Trophoblast cell (in vitro differentiated cells and primary cell): ENCODE data around the gene PADI3.

ENCODE experiments used
- DNase-seq, 2 donors: peaks; one replicate each; pipeline ENCODE4 v3.0.0-alpha.2; 2016
- H2AFZ ChIP-seq: 2 replicates; pipeline ENCODE4 v1.6.1; 2013; ENCODE audit warnings: low read length, moderate library complexity, mild to moderate bottlenecking; ENCODE audit not compliant: insufficient read depth, poor library complexity
- H2AK5ac ChIP-seq: 2 replicates; pipeline ENCODE4 v1.6.1; 2013; ENCODE audit warnings: mild to moderate bottlenecking, low read length
- H2BK120ac ChIP-seq: 2 replicates; pipeline ENCODE4 v1.6.1; 2013; ENCODE audit warnings: low read length, mild to moderate bottlenecking, moderate library complexity; ENCODE audit not compliant: insufficient read depth, poor library complexity
- H2BK12ac ChIP-seq: 2 replicates; pipeline ENCODE4 v1.6.1; 2013; ENCODE audit warnings: mild to moderate bottlenecking, low read length, moderate library complexity
- H2BK5ac ChIP-seq: 2 replicates; pipeline ENCODE4 v1.6.1; 2013; ENCODE audit warnings: low read length, low read depth, moderate library complexity, mild to moderate bottlenecking; ENCODE audit not compliant: poor library complexity
- H3K14ac ChIP-seq: 2 replicates; pipeline ENCODE4 v1.6.1; 2013; ENCODE audit warnings: mild to moderate bottlenecking, low read length
- H3K18ac ChIP-seq: 2 replicates; pipeline ENCODE4 v1.6.1; 2013; ENCODE audit warnings: mild to moderate bottlenecking, low read length
- H3K23ac ChIP-seq: 2 replicates; pipeline ENCODE4 v1.6.1; 2013; ENCODE audit warnings: low read length
- H3K27ac ChIP-seq: 2 replicates; pipeline ENCODE4 v1.5.1; 2013; ENCODE audit warnings: low read depth, mild to moderate bottlenecking, inconsistent platforms, low read length, moderate library complexity
- H3K27me3 ChIP-seq: 2 replicates; pipeline ENCODE4 v1.6.1; 2013; ENCODE audit warnings: inconsistent platforms, mild to moderate bottlenecking, low read length, moderate library complexity; ENCODE audit not compliant: insufficient read depth
- H3K36me3 ChIP-seq, 2 experiments: 1 replicate in 1 of 2; 2 replicates in 1 of 2; pipeline ENCODE4 v1.6.1; 2013; ENCODE audit warnings: low read length in 2 of 2, mild to moderate bottlenecking in 2 of 2, moderate library complexity in 1 of 2; ENCODE audit not compliant: insufficient read depth in 2 of 2, control insufficient read depth in 1 of 2
- H3K4ac ChIP-seq: 2 replicates; pipeline ENCODE4 v1.6.1; 2013; ENCODE audit warnings: low read depth, mild to moderate bottlenecking, low read length, moderate library complexity
- H3K4me1 ChIP-seq, 2 experiments: 1 replicate in 1 of 2; 2 replicates in 1 of 2; pipeline ENCODE4 v1.6.1; 2013; ENCODE audit warnings: low read length in 2 of 2, mild to moderate bottlenecking in 2 of 2, moderate library complexity in 1 of 2; ENCODE audit not compliant: insufficient read depth in 2 of 2, control insufficient read depth in 1 of 2
- H3K4me2 ChIP-seq: 2 replicates; pipeline ENCODE4 v1.6.1; 2013; ENCODE audit warnings: inconsistent platforms, mild to moderate bottlenecking, low read length, moderate library complexity
- H3K4me3 ChIP-seq: 2 replicates; pipeline ENCODE4 v1.5.1; 2013; ENCODE audit warnings: mild to moderate bottlenecking, low read depth, low read length, inconsistent platforms
- H3K79me1 ChIP-seq: one replicate; pipeline ENCODE4 v1.6.1; 2013; ENCODE audit warnings: low read length
- H3K79me2 ChIP-seq: 2 replicates; pipeline ENCODE4 v1.6.1; 2013; ENCODE audit warnings: low read length, mild to moderate bottlenecking; ENCODE audit not compliant: control insufficient read depth, insufficient read depth, poor library complexity
- H3K9ac ChIP-seq: 2 replicates; pipeline ENCODE4 v1.6.1; 2013; ENCODE audit warnings: mild to moderate bottlenecking, low read length
- H3K9me3 ChIP-seq: 2 replicates; pipeline ENCODE4 v1.6.1; 2013; ENCODE audit warnings: low read depth, mild to moderate bottlenecking, control low read depth, inconsistent platforms, low read length; ENCODE audit not compliant: insufficient read depth
- H4K12ac ChIP-seq: 2 replicates; pipeline ENCODE4 v1.6.1; 2013; ENCODE audit warnings: low read depth, mild to moderate bottlenecking, low read length, moderate library complexity
- H4K8ac ChIP-seq: 2 replicates; pipeline ENCODE4 v1.6.1; 2013; ENCODE audit warnings: low read depth, mild to moderate bottlenecking, low read length, moderate library complexity
- H4K91ac ChIP-seq: one replicate; pipeline ENCODE4 v1.6.1; 2013; ENCODE audit warnings: low read depth, mild to moderate bottlenecking, low read length, moderate library complexity
- WGBS: extraction: QIAGEN DNeasy Blood & Tissue Kit; methylation state at CpG from one replicate; pipeline ENCODE4 v1.1.7; 2013; ENCODE audit warnings: missing lambda C conversion rate; ENCODE audit not compliant: insufficient read length, insufficient coverage; ENCODE audit errors: extremely low coverage; 5-methylcytosine and 5-hydroxymethylcytosine counted together

The PADI3 gene

GRCh38 chr1:17209430-17209829, 39.5 kb upstream of the PADI3 start:
- Histone ChIP-seq H3K14ac (no peak overlapping the region), H3K9ac (no peak overlapping the region), H3K27me3 (no peaks in the 10 kb centered on the region), H4K12ac (no peak overlapping the region), H3K18ac (no peak overlapping the region), H3K79me2 (no peaks in the 10 kb centered on the region), H2BK12ac (peak overlapping the region; percentile 1), H4K8ac (no peak overlapping the region), H3K4me1 (peaks cover 24 to 25% of the 10 kb centered on the region in 2 experiments), H3K36me3 (no peaks in the 10 kb centered on the region), H4K91ac (peak overlapping the region; percentile 11), H3K4ac (no peak overlapping the region), H3K23ac (no peak overlapping the region), H3K27ac (no peak overlapping the region), H3K79me1 (peaks cover 9% of the 10 kb centered on the region), H3K4me2 (no peak overlapping the region), H2AFZ (no peak overlapping the region), H2BK120ac (no peak overlapping the region), H3K4me3 (no peak overlapping the region), H3K9me3 (no peaks in the 10 kb centered on the region), H2AK5ac (no peak overlapping the region), H2BK5ac (no peak overlapping the region)
- no peak for DNase-seq
- no CpG with 5 or more reads among the region's 5 CpGs for WGBS

DNA sequence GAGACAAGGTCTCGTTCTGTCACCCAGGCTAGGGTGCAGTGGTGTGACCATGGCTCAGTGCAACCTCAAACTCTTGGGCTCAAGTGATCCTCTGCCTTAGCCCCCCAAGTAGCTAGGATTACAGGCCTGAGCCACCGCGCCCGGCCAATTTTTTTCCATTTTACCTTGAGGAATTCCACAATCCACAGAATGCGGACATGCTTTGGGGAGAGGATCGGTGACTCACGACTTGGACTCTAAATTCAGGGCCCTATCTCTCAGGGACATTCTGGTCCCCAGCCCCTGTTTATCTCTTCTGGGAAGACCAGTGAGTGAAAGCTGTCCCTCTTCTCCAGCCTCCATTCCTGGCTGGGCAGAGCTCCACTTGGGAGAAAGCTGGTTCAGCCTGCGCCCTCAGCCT, 38.7 kb upstream of the PADI3 start:
- Histone ChIP-seq H2AK5ac (no peak overlapping the region), H3K27ac (no peak overlapping the region), H3K14ac (no peak overlapping the region), H3K79me2 (no peaks in the 10 kb centered on the region), H3K36me3 (no peaks in the 10 kb centered on the region), H3K4me1 (peaks cover 24 to 25% of the 10 kb centered on the region in 2 experiments), H3K23ac (no peak overlapping the region), H3K9me3 (no peaks in the 10 kb centered on the region), H3K4me3 (no peak overlapping the region), H4K91ac (peak overlapping the region; percentile 55), H4K12ac (no peak overlapping the region), H3K18ac (no peak overlapping the region), H3K27me3 (no peaks in the 10 kb centered on the region), H3K4me2 (no peak overlapping the region), H2BK12ac (peak overlapping the region; percentile 5), H2BK120ac (no peak overlapping the region), H2BK5ac (no peak overlapping the region), H2AFZ (no peak overlapping the region), H4K8ac (no peak overlapping the region), H3K9ac (no peak overlapping the region), H3K4ac (no peak overlapping the region), H3K79me1 (peaks cover 9% of the 10 kb centered on the region)
- DNase-seq: peak; percentile 33 to 70
- WGBS: no CpG with 5 or more reads among the region's 8 CpGs

GRCh38 chr1:17211377-17211776, 37.5 kb upstream of the PADI3 start:
- Histone ChIP-seq H2BK5ac (no peak overlapping the region), H3K9me3 (no peaks in the 10 kb centered on the region), H3K79me2 (no peaks in the 10 kb centered on the region), H2BK12ac (no peak overlapping the region), H4K91ac (no peak overlapping the region), H4K12ac (no peak overlapping the region), H2BK120ac (no peak overlapping the region), H3K4ac (no peak overlapping the region), H3K79me1 (peaks cover 9% of the 10 kb centered on the region), H3K14ac (no peak overlapping the region), H3K4me3 (no peak overlapping the region), H3K9ac (no peak overlapping the region), H3K27ac (no peak overlapping the region), H3K27me3 (no peaks in the 10 kb centered on the region), H4K8ac (no peak overlapping the region), H3K18ac (no peak overlapping the region), H3K23ac (no peak overlapping the region), H2AK5ac (no peak overlapping the region), H2AFZ (no peak overlapping the region), H3K36me3 (no peaks in the 10 kb centered on the region), H3K4me2 (no peak overlapping the region), H3K4me1 (peaks cover 24 to 25% of the 10 kb centered on the region in 2 experiments)
- no peak for DNase-seq
- WGBS: no CpG with 5 or more reads among the region's 5 CpGs

- Histone ChIP-seq H4K91ac (no peak overlapping the region), H3K27me3 (no peaks in the 10 kb centered on the region), H2BK5ac (no peak overlapping the region), H3K79me2 (no peaks in the 10 kb centered on the region), H3K4ac (no peak overlapping the region), H2AFZ (no peak overlapping the region), H2AK5ac (peak overlapping the region; percentile 77), H3K36me3 (no peaks in the 10 kb centered on the region), H3K4me2 (no peak overlapping the region), H2BK12ac (peak overlapping the region; percentile 20), H4K8ac (no peak overlapping the region), H2BK120ac (no peak overlapping the region), H3K79me1 (peaks cover 9% of the 10 kb centered on the region), H3K23ac (no peak overlapping the region), H3K4me1 (peaks cover 24 to 25% of the 10 kb centered on the region in 2 experiments), H3K27ac (no peak overlapping the region), H3K14ac (no peak overlapping the region), H3K9ac (no peak overlapping the region), H3K9me3 (no peaks in the 10 kb centered on the region), H3K18ac (no peak overlapping the region), H4K12ac (no peak overlapping the region), H3K4me3 (no peak overlapping the region)
- WGBS: no CpG with 5 or more reads among the region's 10 CpGs
- DNase-seq: no peak
These were observed 36.9 kb upstream of the PADI3 start for GRCh38 chr1:17212009-17212408.
